Anterior cingulate cortex (tissue), 58 donors: ENCODE data around the gene NPR2.
A peak's percentile ranks its signal among the peaks of the same experiment; 100 is the strongest.

Experiments used
- DNase-seq, 58 donors: peaks; one replicate each; lab custom pipeline; 2025; lab: John Stamatoyannopoulos, UW

Gene NPR2

GRCh38 chr9:35760651-35761050, 30.7 kb upstream of the NPR2 start:
- DNase-seq = peak in 3 of 58 donors; percentile 13 to 22 (median 16)

- DNase-seq = no peak
Observed at GRCh38 chr9:35763181-35763580, 28.2 kb upstream of the NPR2 start.

GRCh38 chr9:35763803-35764202, 27.6 kb upstream of the NPR2 start:
- no peak for DNase-seq

- DNase-seq = no peak
Observed at GRCh38 chr9:35766997-35767396, 24.4 kb upstream of the NPR2 start.

GRCh38 chr9:35767458-35767857, 23.9 kb upstream of the NPR2 start:
- DNase-seq = no peak

GRCh38 chr9:35769763-35770162, 21.6 kb upstream of the NPR2 start:
- no peak for DNase-seq

DNA sequence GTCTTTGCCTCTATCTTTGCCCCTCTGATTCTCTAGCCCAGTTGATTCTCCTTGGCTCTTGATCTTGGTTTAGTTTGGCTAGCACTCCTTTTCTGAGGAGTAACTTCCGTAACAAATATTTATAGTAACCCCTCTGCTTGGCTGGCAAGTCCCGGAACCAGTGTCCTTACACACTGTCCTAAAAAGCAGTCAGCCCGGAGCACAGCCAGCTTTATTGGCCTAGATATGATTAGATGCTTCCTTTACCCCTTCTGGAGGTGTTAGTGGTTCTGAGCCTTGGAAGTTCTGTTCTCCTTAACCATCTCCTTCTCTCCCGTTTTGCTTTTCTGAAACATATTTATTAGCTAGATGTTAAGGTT, 20.3 kb upstream of the NPR2 start:
- DNase-seq = no peak

DNA sequence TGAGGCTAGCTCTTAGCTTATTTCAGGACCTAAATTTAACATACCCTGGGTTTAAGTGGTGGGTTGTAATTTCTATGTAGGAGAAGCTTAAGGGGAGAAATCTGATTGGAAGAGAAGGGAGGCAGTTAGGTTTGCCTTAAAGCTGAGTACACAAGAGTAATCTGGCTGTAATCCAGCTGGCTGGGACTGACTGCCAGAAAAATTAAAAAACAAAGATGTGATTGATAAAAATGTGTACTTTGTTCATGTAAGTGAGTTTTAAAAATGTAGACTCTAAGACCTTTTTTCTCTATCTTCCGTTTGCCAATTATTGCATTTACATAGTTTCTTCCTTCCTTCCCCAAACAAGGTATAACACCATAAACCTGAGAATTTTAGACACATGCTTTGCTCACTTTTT, 19.9 kb upstream of the NPR2 start:
- DNase-seq = peak in 1 of 58 donors; percentile 7

- DNase-seq = no peak
Observed at GRCh38 chr9:35771943-35772342, 19.4 kb upstream of the NPR2 start.

GRCh38 chr9:35774907-35775635, 16.3 kb upstream of the NPR2 start:
- peak in 4 of 58 donors; percentile 3 to 19 (median 14) for DNase-seq

DNA sequence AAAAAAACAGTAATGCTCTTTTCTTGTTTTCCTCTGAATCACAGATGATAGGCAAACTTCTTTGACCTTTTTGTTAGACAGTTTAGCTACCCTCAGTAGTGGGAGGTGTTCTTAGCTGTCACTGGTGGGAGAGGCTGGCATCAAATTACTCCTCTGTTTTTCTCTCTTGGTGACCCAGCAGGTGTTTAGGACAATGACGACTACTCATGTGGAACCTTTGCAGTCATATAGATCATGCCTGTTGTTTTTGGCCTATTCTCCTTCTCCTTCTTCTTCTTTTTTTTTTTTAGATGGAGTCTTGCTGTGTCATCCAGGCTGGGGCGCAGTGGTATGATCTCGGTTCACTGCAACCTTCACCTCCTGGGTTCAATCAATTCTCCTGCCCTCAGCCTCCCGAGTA, 15.4 kb upstream of the NPR2 start:
- DNase-seq = no peak

DNA sequence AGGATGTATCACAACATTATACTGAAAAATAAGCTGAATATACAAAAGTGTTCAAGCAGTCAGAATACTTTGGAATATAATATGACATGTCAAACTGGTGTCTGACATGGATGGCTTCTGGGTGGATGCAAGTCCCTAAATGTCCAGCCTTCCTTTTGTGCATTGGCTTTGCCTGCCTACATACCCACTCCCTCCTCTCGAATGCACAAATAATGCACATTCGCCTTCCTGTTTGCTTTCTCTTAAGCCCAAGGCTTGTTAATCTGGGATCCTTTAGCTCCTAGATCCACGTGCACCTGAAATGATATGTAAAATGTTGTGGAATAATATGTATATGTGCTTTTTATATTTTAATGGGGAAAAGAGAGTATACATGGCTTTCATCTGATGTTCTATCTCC, 12.9 kb upstream of the NPR2 start:
- DNase-seq = no peak

- DNase-seq = no peak
Observed at GRCh38 chr9:35781066-35781465, 10.3 kb upstream of the NPR2 start.

DNA sequence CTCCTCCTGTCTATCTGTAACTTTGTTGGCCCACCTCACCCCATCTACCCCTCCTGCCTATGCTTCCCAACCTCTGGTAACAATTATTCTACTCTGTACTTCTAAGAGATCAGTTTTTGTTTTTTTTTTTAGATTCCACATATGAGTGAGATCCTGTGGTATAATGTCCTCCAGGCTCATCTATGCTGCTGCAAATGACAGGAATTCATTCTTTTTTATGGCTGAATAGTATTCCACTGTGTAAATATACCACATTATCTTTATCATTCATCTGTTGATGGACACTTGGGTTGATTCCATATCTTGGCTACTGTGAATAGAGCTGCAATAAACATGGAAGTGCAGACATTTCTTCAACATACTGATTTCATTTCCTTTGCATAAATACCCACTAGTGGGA, 8.0 kb upstream of the NPR2 start:
- DNase-seq = no peak

DNA sequence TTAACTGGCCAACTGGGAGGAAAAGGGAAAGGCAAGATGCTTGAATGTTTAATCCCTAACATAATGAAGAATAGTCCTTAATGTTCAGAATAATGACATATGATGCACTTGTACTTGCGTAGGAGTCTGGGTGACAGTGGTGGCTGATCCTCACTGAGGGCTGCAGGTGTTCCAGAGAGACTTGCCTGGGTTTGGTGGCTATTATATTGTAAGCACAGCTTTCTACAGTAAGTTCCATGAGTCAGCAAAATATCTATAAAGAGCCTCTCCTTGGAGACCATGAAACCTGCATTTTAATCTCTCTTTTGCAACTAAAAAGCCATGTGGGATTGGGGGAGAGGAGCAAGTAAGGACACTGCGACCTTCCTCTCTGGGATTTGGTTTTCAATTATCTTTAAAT, 1.9 kb upstream of the NPR2 start:
- DNase-seq = no peak

GRCh38 chr9:35790025-35790384, 1.4 kb upstream of the NPR2 start:
- no peak for DNase-seq

- DNase-seq = peak in 49 of 58 donors; percentile 9 to 79 (median 47)
Observed at GRCh38 chr9:35790385-35791296, 750 bp upstream of the NPR2 start.

- DNase-seq = no peak
Observed at GRCh38 chr9:35792024-35792813, 828 bp downstream of the NPR2 start.

- no peak for DNase-seq
Observed at GRCh38 chr9:35792826-35793225, 1.4 kb downstream of the NPR2 start.

- no peak for DNase-seq
Observed at GRCh38 chr9:35793461-35793860, 2.1 kb downstream of the NPR2 start.

DNA sequence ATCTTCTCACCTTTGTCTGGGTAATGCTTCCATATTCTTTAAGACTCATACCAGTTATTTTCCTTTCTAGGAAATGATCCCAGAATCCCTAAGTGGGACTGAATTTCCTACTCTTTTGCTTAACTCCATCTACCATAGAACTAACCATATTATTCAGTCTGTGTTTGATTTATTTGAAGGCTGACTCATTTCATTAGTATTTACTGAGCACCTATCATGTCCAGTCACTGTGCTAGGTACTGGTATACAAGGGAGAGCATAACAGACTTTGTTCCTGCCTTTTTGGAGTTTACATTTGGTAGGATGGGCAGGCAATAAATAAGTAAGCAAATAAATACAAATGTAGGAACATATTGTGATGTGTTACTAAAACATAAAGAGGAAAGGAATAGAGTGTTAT, 4.3 kb downstream of the NPR2 start:
- no peak for DNase-seq
